Dendritic cell treated with granulocyte-macrophage colony-stimulating factor and Interleukin-4, amounts not matched to agents 40 ng/mL and 50 ng/mL, for 4 days (primary cell): Measurements from ENCODE around the gene SKA1.
"Not testable (repeated sequence)": the region's sequence is repeated elsewhere in the genome, so short reads cannot be mapped to it uniquely, and the experiment has no call there.

ENCODE experiments used
- H3K27ac Mint-ChIP-seq: one replicate; pipeline ENCODE4 v1.8.0; 2022; ENCODE audit warnings: mild to moderate bottlenecking, mixed read lengths
- H3K27me3 Mint-ChIP-seq: one replicate; pipeline ENCODE4 v1.8.0; 2022; ENCODE audit warnings: mild to moderate bottlenecking, mixed read lengths
- H3K36me3 Mint-ChIP-seq: one replicate; pipeline ENCODE4 v1.8.0; 2022; ENCODE audit warnings: low read depth, mixed read lengths
- H3K4me1 Mint-ChIP-seq: one replicate; pipeline ENCODE4 v1.8.0; 2022; ENCODE audit warnings: low read depth, mixed read lengths
- H3K4me3 Mint-ChIP-seq: one replicate; pipeline ENCODE4 v1.8.0; 2022; ENCODE audit warnings: mild to moderate bottlenecking, moderate library complexity, mixed read lengths
- H3K9me3 Mint-ChIP-seq: one replicate; pipeline ENCODE4 v1.8.0; 2022; ENCODE audit warnings: mixed read lengths
- intact Hi-C: fragments of 100-400 bp; cut with micrococcal nuclease; formaldehyde crosslinking; loops from one replicate; pipeline ENCODE4 v1.15.0; 2022

Gene SKA1

DNA sequence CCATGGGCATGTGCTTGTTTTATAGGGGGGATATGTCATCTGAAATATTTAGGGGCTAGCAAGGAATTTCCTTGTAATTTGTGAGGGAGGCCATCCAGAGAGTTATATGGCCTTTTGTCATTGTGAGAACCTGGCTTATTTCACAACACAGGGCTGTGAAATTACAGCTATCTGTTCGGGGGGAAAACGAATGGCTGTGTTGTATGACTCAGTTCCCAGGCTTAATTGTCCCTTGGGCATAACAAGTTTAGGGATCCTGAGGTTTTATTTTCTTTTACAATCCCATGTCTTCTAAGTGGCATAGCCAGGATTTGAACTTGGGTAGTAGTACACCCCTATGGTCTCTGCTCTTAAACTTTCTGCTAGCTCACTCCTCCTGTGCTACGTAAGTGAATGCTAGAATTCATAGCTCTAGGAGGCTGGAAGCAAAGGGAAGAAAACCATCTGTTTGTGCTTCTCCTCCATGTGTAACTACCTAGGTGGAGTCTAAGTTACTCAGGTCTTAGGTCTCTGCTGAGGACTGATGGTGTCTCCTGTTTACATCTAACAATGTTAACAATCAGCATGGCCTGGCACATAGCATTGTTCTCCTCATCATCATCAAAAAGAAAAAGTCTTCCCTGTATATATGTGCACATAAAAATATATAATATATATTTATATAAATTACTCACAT lies 53.8 kb downstream of the SKA1 start:
- intact Hi-C loops, result loop anchor here (5.0 kb wide), 2 partner anchors 211 to 916 kb away; no protein-coding TSS in a partner anchor
- no peaks in the 10 kb centered on the region for H3K36me3 Mint-ChIP-seq

DNA sequence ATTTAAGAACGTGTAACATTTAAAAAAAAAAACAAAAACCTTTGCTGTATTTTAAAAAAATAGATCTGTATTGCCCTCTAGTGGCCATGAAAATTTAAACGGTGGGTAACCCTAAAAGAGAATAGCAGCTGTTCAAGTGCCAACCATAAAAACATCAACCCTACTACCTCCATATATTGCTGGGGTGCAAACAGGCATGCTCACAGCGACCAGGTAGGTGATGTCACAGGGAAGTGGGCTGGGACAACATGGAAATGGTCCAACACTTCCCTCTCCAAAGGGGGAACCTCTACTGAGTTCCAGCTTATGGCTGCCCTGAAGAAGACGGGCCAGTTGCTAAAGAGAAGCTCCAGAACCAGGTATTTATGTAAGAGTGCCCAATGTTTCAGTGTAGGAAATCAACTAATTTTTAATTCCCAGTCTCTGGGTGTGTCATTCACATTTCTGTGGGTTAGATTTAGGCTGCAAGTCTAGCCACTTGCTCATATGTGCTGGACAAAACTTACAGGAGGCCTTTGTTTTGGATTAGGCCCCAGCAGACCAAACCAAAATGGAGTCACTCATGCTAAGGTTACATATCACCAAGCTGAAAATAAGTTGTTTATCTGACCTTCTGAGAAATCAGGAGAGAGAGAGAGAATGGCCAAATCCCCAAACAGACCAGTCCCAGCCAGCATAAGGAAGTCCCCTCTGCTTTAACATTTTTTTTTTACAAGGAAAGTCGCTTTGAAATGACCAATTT lies 54.5 kb downstream of the SKA1 start:
- Mint-ChIP-seq H3K36me3 (no peaks in the 10 kb centered on the region), H3K4me1 (no peaks in the 10 kb centered on the region), H3K4me3 (no peak overlapping the region), H3K27me3 (peaks cover 1% of the 10 kb centered on the region), H3K9me3 (peaks cover 13% of the 10 kb centered on the region), H3K27ac (no peak overlapping the region)
- intact Hi-C loops, result loop anchor here (5.0 kb wide), 2 partner anchors 212 to 917 kb away; no protein-coding TSS in a partner anchor

More for the DNA sequence above, 53.8 kb downstream of the SKA1 start:
- H3K27ac Mint-ChIP-seq, result no peak overlapping the region
- peaks cover under 1% of the 10 kb centered on the region for H3K27me3 Mint-ChIP-seq
- H3K9me3 Mint-ChIP-seq, result peaks cover 13% of the 10 kb centered on the region
- no peaks in the 10 kb centered on the region for H3K4me1 Mint-ChIP-seq
- no peak overlapping the region for H3K4me3 Mint-ChIP-seq

DNA sequence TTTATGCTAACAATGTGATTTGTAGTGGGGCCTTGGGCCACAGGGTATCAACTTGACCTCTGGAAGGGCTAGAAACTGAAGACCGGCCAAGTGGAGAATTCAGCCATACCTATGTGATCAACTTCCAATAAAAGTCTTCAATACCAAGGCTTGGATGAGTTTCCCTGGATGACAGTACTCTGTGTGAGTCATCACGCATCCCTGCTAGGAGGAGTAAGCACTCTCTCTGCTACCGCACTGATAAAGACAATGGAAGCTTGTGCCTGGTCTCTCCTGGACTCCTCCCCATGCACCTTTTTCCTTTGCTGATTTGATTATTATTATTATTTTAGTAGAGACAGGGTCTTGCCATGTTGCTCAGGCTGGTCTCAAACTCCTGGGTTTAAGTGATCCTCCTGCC lies 58.1 kb downstream of the SKA1 start:
- intact Hi-C loops, result no loop called here
- Mint-ChIP-seq H3K36me3 (no peaks in the 10 kb centered on the region), H3K4me1 (no peaks in the 10 kb centered on the region), H3K4me3 (no peak overlapping the region), H3K27ac (no peak overlapping the region), H3K9me3 (no peaks in the 10 kb centered on the region), H3K27me3 (peaks cover 1% of the 10 kb centered on the region)

GRCh38 chr18:50436742-50437141 lies 61.9 kb downstream of the SKA1 start:
- H3K9me3 Mint-ChIP-seq, H3K36me3 Mint-ChIP-seq, H3K27me3 Mint-ChIP-seq, intact Hi-C loops, H3K4me3 Mint-ChIP-seq, H3K27ac Mint-ChIP-seq, H3K4me1 Mint-ChIP-seq: not testable (repeated sequence)

- intact Hi-C loops, result no loop called here
- H3K27ac Mint-ChIP-seq, result no peak overlapping the region
Observed at GRCh38 chr18:50439460-50440015, 64.7 kb downstream of the SKA1 start.

GRCh38 chr18:50441016-50441415 lies 66.2 kb downstream of the SKA1 start:
- peaks cover 12% of the 10 kb centered on the region for H3K9me3 Mint-ChIP-seq
- no peak overlapping the region for H3K27ac Mint-ChIP-seq
- H3K27me3 Mint-ChIP-seq, result no peaks in the 10 kb centered on the region
- no peak overlapping the region for H3K4me3 Mint-ChIP-seq
- no peaks in the 10 kb centered on the region for H3K4me1 Mint-ChIP-seq
- intact Hi-C loops, result no loop called here
- no peaks in the 10 kb centered on the region for H3K36me3 Mint-ChIP-seq

More at GRCh38 chr18:50439460-50440015, 64.7 kb downstream of the SKA1 start:
- Mint-ChIP-seq H3K36me3 (no peaks in the 10 kb centered on the region), H3K27me3 (no peaks in the 10 kb centered on the region), H3K9me3 (peaks cover 2% of the 10 kb centered on the region), H3K4me3 (no peak overlapping the region), H3K4me1 (no peaks in the 10 kb centered on the region)

GRCh38 chr18:50441501-50441900 lies 66.7 kb downstream of the SKA1 start:
- no peak overlapping the region for H3K4me3 Mint-ChIP-seq
- H3K4me1 Mint-ChIP-seq, result no peaks in the 10 kb centered on the region
- peaks cover 12% of the 10 kb centered on the region for H3K9me3 Mint-ChIP-seq
- H3K27ac Mint-ChIP-seq, result no peak overlapping the region
- intact Hi-C loops, result no loop called here
- no peaks in the 10 kb centered on the region for H3K36me3 Mint-ChIP-seq
- no peaks in the 10 kb centered on the region for H3K27me3 Mint-ChIP-seq
